Stomach (tissue), 4 donors: Measurements from ENCODE around the gene MARK1.

ENCODE experiments used
- CTCF ChIP-seq, 7 experiments: fragments of 450-650 bp in 4 of 7; fragments of 200-600 bp in 3 of 7; sonication (generic) in 3 of 7; IDR thresholded peaks; one replicate each; pipeline ENCODE4 v1.5.1; 2016 to 2019; ENCODE audit warnings: antibody characterized with exemption in 7 of 7, control low read depth in 2 of 7, mild to moderate bottlenecking in 1 of 7
- EP300 ChIP-seq: sonication (generic); formaldehyde crosslinking; IDR thresholded peaks from one replicate; pipeline ENCODE4 v1.6.1; 2017; ENCODE audit warnings: antibody characterized with exemption

DNA sequence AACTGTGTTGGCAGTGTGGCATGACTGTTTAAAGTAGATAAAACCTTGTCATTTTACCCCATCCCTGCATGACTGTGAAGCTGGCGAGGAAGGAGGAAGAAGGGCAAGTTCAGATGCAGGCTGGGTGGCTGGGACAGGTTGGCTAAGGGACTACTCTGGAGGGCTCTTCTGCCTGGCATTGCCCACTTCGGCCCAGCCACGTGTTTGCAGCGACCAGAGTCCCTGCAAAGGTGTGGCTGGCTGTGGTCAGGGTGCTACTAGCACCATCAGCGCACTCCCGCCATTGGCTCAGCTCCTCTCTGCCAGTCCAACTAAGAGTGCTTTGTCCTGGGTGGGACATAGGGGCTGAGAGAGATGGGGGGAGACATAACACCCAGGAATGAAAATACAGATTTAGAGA, 169.4 kb downstream of the MARK1 start:
- TF ChIP-seq CTCF (IDR thresholded peaks at IDR 0.05) (no peak), EP300 (no peak)
